K562 (cell line): ENCODE results near the gene OSBPL3.

Experiments
- ATF2 ChIP-seq: sonication (generic); formaldehyde crosslinking; IDR thresholded peaks from 2 replicates; pipeline ENCODE4 v1.8.1; 2022; ENCODE audit warnings: missing genetic modification reagents
- CTCF ChIP-seq, 3 experiments: IDR thresholded peaks in 2 of 3; conservative IDR thresholded peaks in 1 of 3; 2 replicates each; pipeline ENCODE4 v1.5.1; 2011 to 2012; ENCODE audit warnings: low read length in 3 of 3, mild to moderate bottlenecking in 3 of 3, control low read depth in 2 of 3, improper control_type of control experiment in 1 of 3, inconsistent platforms in 1 of 3, low read depth in 1 of 3, mixed read lengths in 1 of 3, moderate library complexity in 1 of 3; ENCODE audit not compliant: insufficient read depth in 2 of 3
- EP300 ChIP-seq: IDR thresholded peaks from 2 replicates; pipeline ENCODE4 v1.6.1; 2012; ENCODE audit warnings: low read length, improper control_type of control experiment
- FOS ChIP-seq: IDR thresholded peaks from 3 replicates; pipeline ENCODE4 v1.6.1; 2011; ENCODE audit not compliant: insufficient read length; ENCODE audit errors: extremely low read depth
- SMARCA4 ChIP-seq: fragments of 450-650 bp; IDR thresholded peaks from 2 replicates; pipeline ENCODE4 v1.6.1; 2016
- ZBTB43 ChIP-seq: sonication (generic); formaldehyde crosslinking; IDR thresholded peaks from 2 replicates; pipeline ENCODE4 v1.8.0; 2023; ENCODE audit warnings: mild to moderate bottlenecking, missing genetic modification reagents
- ZKSCAN8 ChIP-seq: fragments of 200-800 bp; sonication (Bioruptor generic); IDR thresholded peaks from 2 replicates; pipeline ENCODE4 v1.6.1; 2016; ENCODE audit warnings: missing genetic modification characterization, missing compliant biosample characterization
- ZNF133 ChIP-seq: fragments of 250-450 bp; sonication (Bioruptor Pico); IDR thresholded peaks from 2 replicates; pipeline ENCODE4 v1.4.0; 2020; ENCODE audit warnings: mild to moderate bottlenecking
- ZNF143 ChIP-seq: sonication (generic); formaldehyde crosslinking; IDR thresholded peaks from 2 replicates; pipeline ENCODE4 v1.9.0; 2022; ENCODE audit warnings: mild to moderate bottlenecking, missing genetic modification reagents

- TF ChIP-seq ATF2 (no peak), SMARCA4 (no peak), FOS (no peak), ZKSCAN8 (no peak), ZNF133 (CRISPR knock-in tag) (no peak), ZNF143 (no peak), CTCF (IDR thresholded peaks at IDR 0.05 in 2 of 3, conservative IDR thresholded peaks at IDR 0.05 in 1 of 3; ENCODE audit: insufficient read depth in 2 of 3, low read depth in 1 of 3, low read length in 3 of 3) (no peak), ZBTB43 (CRISPR knock-in tag) (no peak), EP300 (no peak)
These were observed 4.2 kb downstream of the OSBPL3 start for GRCh38 chr7:24975644-24976260.
